Stomach smooth muscle (tissue), 2 donors: ENCODE measurements around the gene HINT2.

Experiments
- H3K27ac ChIP-seq: one replicate; pipeline ENCODE4 v1.7.0; 2013; ENCODE audit warnings: mild to moderate bottlenecking, low read length, inconsistent platforms
- H3K27me3 ChIP-seq, 2 donors: one replicate each; pipeline ENCODE4 v1.7.0; 2013; ENCODE audit warnings: low read length in 2 of 2; ENCODE audit not compliant: insufficient read depth in 2 of 2, control insufficient read depth in 1 of 2
- H3K36me3 ChIP-seq, 2 donors: one replicate each; pipeline ENCODE4 v1.7.0; 2013; ENCODE audit warnings: low read length in 2 of 2; ENCODE audit not compliant: control insufficient read depth in 2 of 2, insufficient read depth in 2 of 2
- H3K4me1 ChIP-seq: one replicate; pipeline ENCODE4 v1.7.0; 2013; ENCODE audit warnings: low read length; ENCODE audit not compliant: control insufficient read depth, insufficient read depth
- H3K4me3 ChIP-seq, 2 donors: one replicate each; pipeline ENCODE4 v1.7.0; 2013; ENCODE audit warnings: low read length in 2 of 2
- H3K9ac ChIP-seq, 2 donors: one replicate each; pipeline ENCODE4 v1.7.0; 2013; ENCODE audit warnings: low read length in 2 of 2, mild to moderate bottlenecking in 1 of 2
- H3K9me3 ChIP-seq, 2 donors: one replicate each; pipeline ENCODE4 v1.7.0; 2013; ENCODE audit warnings: low read length in 2 of 2; ENCODE audit not compliant: control insufficient read depth in 2 of 2
- donor health status: healthy.
- donor health status: Pancreatic carcinoma.

HINT2 gene

DNA sequence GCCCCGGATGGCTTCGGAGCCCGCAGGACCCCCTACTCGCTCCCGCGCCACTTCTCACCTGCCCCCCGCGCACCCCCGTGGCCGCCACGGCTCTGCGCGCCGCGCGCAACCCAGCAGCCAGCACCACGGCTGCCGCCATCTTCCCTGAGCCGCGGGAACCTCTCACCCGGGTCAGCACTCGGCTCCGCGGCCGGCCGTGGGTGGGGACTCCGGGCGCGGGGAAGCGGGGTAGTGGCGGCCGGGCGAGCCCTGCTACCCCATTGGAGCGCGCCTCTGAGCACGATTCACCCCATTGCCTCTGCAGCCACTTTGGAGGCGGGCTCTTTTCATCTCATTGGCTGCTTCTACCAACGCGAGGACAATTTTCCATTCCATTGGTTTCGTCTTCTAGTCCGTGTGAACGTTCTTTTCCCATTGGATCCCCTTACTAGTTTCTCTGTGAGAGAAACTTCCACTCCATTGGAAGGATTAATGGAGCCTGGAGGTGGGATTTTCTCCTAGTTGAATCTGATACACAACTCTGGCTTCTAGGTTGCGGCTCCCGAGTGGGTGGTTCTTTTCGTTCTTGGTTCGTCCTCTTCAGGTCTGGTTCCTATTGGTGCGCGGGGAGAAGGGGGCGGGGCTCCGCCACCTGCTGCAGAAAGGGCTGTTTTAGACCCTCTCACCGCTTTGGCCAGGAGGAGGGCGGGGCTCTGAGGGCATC lies at the start of gene HINT2:
Gene HINT2, minus strand, starts transcription at position 202 of the 703 bp plus-strand sequence. Its CDS starts 63 bp downstream, at position 139.
- peak within 1 kb of the TSS; percentile 81 to 85 for H3K4me3 ChIP-seq
- H3K9ac ChIP-seq, result peak within 1 kb of the TSS; percentile 76 to 87
- peak within 1 kb of the TSS; percentile 93 for H3K27ac ChIP-seq
- no peaks in the 10 kb centered on the region for H3K9me3 ChIP-seq
- peaks cover 41% of the 10 kb centered on the region for H3K4me1 ChIP-seq
- H3K36me3 ChIP-seq, result peaks cover 0 to 2% of the 10 kb centered on the region in 2 donors
- H3K27me3 ChIP-seq, result no peaks in the 10 kb centered on the region

DNA sequence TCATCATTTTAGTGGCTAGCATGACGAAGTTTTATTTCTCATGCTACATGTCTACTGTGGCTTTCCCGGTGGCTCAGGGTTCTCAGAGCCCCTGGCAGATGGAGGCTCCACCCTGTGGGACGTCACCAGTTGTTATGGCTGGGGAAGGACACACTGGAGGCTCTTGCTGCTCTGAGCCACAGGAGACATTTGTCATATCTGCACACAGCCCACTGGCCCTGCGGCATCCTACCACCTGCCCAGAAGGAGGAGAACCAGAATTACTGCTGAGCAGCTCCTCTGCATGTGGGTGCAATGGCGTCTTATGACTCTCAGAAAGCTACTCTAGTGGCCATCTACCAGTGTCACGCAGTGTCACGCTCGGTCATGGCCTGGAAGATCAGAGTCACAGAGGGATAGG lies 48.7 kb upstream of the HINT2 start:
- no peak overlapping the region for H3K4me3 ChIP-seq
- H3K27ac ChIP-seq, result no peak overlapping the region

DNA sequence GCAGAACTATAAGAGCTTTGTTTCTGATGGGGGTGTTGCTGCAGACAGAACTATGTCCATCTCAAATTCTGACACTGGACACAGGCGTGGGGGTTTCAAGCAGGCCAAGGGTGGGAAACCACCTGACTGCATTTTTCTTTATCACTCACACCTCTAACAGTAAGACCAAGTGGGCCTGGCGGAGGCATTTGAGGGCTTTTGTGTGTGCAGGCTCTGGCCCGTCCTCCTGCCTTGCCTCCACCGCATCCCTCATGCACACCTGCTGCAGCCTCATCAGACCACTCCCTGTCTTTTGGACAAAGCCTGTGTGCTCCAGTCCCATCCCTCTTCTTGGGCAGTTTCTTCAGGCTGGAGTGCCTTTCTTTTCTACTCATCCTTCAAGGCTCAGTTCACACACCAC lies 47.5 kb upstream of the HINT2 start:
- Histone ChIP-seq H3K4me1 (peaks cover 4% of the 10 kb centered on the region), H3K27ac (no peak overlapping the region), H3K9ac (no peak overlapping the region), H3K27me3 (peaks cover 0 to 5% of the 10 kb centered on the region in 2 donors), H3K9me3 (no peaks in the 10 kb centered on the region), H3K36me3 (no peaks in the 10 kb centered on the region), H3K4me3 (no peak overlapping the region)

More for the DNA sequence above, 48.7 kb upstream of the HINT2 start:
- Histone ChIP-seq H3K9ac (no peak overlapping the region), H3K4me1 (peaks cover 4% of the 10 kb centered on the region), H3K36me3 (no peaks in the 10 kb centered on the region), H3K9me3 (no peaks in the 10 kb centered on the region), H3K27me3 (peaks cover 2 to 8% of the 10 kb centered on the region in 2 donors)

DNA sequence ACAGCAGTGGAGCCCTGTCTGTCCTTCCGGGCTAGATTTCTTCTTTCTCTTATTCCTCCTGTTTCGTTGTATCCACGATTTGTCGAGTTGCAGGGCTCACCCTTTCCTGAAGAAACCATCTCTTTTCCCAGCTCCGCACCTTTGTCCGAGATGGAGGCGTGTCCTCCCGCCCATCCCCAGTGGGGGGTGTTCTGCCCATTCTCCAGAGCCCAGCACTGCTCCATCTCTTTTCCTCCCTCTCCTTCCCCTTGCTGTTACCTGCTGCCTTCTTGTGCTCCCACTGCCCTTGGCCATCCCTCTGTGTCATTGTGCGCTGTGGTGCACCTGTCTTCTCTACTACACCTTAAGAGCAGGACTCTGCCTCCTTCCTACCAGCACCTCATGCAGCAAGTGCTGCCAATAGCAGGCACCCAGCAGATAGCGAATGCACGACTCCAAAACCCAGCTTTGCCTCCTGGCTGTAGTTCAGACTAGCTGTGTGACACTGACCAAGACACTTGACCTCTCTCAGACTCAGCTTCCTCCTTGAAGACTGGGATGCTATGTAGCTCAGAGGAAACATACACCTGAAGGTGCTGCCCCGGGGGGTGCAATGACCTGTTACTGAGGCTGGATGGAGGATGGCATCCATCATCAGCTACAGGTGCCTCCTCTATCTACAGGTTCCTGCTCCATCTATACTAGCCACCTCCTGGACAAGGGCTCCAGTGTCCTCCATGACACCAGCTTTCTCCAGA lies 46.5 kb upstream of the HINT2 start:
- H3K9me3 ChIP-seq, result no peaks in the 10 kb centered on the region
- H3K4me1 ChIP-seq, result peaks cover 4% of the 10 kb centered on the region
- no peaks in the 10 kb centered on the region for H3K36me3 ChIP-seq
- no peak overlapping the region for H3K4me3 ChIP-seq
- no peak overlapping the region for H3K27ac ChIP-seq
- H3K9ac ChIP-seq, result no peak overlapping the region
- peaks cover 0 to 5% of the 10 kb centered on the region in 2 donors for H3K27me3 ChIP-seq

DNA sequence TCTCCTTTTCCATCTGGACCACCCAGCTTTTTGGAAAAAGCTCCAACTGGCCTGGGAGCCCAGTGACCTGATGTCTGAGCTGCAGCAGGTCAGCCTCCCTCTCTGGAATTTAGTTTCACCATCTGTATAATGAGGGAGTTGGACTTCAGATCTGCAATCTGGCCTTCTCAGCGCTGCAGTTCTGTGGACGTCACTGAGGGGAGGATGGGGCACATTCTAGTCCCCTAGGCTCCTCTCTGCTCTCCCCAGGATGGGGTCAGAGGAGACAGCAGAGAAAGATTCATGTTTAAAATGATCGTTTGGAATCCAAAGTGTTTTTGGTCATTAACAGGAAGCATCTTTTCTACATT lies 45.1 kb upstream of the HINT2 start:
- Histone ChIP-seq H3K36me3 (no peaks in the 10 kb centered on the region), H3K9me3 (no peaks in the 10 kb centered on the region), H3K27ac (no peak overlapping the region), H3K4me1 (peaks cover 4% of the 10 kb centered on the region), H3K27me3 (peaks cover 0 to 5% of the 10 kb centered on the region in 2 donors), H3K9ac (no peak overlapping the region), H3K4me3 (no peak overlapping the region)

DNA sequence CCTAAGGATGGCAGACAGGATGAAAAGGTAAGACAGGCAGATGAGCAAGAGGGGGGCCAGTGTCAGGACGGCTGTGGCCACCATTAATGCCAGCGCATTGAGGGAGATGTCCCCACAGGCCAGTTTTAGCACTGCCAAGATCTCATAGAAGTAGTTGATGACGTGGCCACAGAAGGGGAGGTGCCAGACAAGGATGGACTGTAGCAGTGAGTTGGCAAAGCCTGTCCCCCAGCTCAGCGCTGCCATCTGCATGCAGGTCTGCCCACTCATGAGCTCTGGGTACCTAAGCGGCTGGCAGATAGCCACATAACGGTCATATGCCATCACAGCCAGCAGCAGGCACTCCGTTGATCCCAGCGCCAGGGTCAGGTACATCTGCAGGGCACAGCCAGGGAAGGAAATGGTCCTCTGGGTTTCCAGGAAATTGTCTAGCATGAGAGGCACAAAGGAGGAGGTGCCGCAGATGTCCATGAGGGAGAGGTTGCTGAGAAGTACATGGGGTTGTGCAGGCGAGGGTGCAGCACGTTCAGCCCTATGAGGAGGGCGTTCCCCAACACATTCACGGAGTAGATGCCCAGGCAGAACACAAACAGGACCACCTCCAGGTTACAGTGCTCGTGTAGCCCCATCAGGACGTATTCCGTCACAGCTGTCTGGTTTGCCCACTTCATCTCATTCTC lies 44.6 kb upstream of the HINT2 start:
- no peaks in the 10 kb centered on the region for H3K9me3 ChIP-seq
- peaks cover 0 to 5% of the 10 kb centered on the region in 2 donors for H3K27me3 ChIP-seq
- no peak overlapping the region for H3K9ac ChIP-seq
- peak overlapping the region; percentile 11 for H3K27ac ChIP-seq
- no peak overlapping the region for H3K4me3 ChIP-seq
- H3K36me3 ChIP-seq, result peaks cover 0 to 5% of the 10 kb centered on the region in 2 donors
- H3K4me1 ChIP-seq, result peaks cover 4% of the 10 kb centered on the region

DNA sequence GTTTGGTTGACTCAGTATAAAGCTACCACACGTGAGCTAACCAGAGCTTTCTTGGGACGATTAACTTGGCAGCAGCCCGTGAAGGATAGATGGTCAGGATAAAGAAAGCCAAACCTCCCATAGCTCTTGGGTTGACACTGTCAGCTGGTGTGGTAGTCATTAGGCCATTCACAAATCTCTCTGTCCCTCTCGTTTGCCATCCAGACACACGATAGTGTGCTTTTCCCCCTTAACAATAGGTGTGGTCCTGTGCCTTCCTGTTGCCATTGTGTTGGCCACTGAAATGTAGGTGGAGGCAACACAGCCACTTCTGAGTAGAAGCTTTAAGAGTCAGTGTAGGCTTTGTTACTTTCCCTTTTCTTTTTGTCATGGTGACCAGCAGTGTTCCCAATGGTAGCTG lies 43.6 kb upstream of the HINT2 start:
- no peak overlapping the region for H3K27ac ChIP-seq
- peaks cover 4% of the 10 kb centered on the region for H3K4me1 ChIP-seq
- peaks cover 5 to 6% of the 10 kb centered on the region in 2 donors for H3K36me3 ChIP-seq
- H3K27me3 ChIP-seq, result peaks cover 0 to 3% of the 10 kb centered on the region in 2 donors
- no peak overlapping the region for H3K4me3 ChIP-seq
- H3K9ac ChIP-seq, result no peak overlapping the region
- no peaks in the 10 kb centered on the region for H3K9me3 ChIP-seq

DNA sequence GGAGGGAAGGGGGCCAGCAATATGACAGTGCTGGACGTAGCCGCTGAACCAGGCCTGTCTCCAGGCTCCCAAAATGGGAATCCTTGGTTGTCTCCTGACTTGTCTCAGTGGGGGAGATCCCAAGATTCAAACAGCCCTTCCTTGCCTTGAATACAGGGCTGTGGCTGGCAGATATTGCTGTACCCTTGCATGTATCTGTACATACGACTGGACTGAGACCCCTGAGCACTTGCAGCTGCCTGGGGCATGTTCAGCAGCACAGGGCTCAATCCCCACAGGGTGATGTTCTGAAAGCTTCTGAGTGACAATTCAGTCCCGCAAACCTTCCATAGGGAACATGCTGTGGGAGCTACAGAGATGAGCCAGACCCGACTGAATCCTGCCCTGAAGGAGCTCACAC lies 42.0 kb upstream of the HINT2 start:
- peaks cover 13 to 14% of the 10 kb centered on the region in 2 donors for H3K36me3 ChIP-seq

DNA sequence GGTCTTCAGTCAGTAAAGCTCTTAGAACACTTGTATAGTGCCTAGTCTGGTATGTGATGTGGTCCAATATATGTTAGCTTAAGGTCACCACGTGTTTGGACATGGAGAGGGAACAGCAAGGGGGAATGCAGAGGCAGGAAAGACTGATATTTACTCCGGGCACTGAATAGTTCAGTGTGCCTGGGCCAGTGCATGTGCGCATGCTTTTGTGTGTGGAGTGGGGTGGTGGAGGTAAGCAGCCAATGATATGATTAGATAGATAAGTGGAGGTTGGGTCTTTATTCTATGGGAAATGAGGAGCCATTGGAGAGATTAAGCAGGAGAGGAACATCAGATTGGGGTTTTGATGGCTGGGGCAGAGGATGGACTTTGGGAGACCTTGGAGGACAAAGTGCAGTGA lies 41.4 kb upstream of the HINT2 start:
- H3K27me3 ChIP-seq, result no peaks in the 10 kb centered on the region
- H3K9me3 ChIP-seq, result no peaks in the 10 kb centered on the region
- H3K4me1 ChIP-seq, result peaks cover 4% of the 10 kb centered on the region
- H3K27ac ChIP-seq, result no peak overlapping the region
- H3K9ac ChIP-seq, result no peak overlapping the region
- H3K4me3 ChIP-seq, result no peak overlapping the region
- peaks cover 13 to 14% of the 10 kb centered on the region in 2 donors for H3K36me3 ChIP-seq

More for the DNA sequence above, 42.0 kb upstream of the HINT2 start:
- no peak overlapping the region for H3K27ac ChIP-seq
- no peak overlapping the region for H3K9ac ChIP-seq
- H3K4me3 ChIP-seq, result no peak overlapping the region
- H3K4me1 ChIP-seq, result peaks cover 4% of the 10 kb centered on the region
- no peaks in the 10 kb centered on the region for H3K9me3 ChIP-seq
- H3K27me3 ChIP-seq, result no peaks in the 10 kb centered on the region

DNA sequence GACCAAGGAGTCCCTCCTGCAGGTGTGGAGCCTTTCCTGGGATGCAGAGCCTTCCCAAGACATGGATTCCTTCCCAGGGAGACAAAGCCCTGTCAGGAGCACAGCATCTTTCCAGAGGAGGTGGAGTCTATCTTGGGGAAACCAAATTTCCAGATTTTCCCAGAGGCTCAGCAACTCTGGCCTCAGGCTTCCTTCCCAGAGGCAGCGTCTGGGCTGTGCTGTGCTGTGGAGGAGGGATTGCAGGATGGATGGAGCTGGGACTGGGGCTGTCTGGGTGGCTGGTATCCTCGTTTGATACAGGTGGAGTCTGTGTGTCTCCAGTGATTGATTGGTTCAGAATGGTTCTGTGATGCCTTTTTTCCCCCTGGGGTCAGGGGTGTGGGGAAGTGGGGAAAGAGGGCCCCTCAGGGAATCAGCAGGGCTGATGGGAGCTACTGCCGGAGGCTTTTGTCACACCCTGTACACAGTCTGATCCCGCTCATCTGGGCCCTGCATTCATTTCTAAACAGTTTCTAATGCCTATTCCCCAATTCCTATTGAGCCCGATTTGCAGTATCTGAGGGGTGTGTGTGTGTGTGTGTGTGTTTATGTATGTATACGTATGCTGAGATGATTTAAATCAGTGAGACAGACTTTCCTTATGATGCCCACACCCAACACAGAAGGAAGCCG lies 39.4 kb upstream of the HINT2 start:
- Histone ChIP-seq H3K4me1 (no peaks in the 10 kb centered on the region), H3K36me3 (peaks cover 13 to 14% of the 10 kb centered on the region in 2 donors), H3K9me3 (no peaks in the 10 kb centered on the region), H3K9ac (no peak overlapping the region), H3K4me3 (no peak overlapping the region), H3K27ac (no peak overlapping the region), H3K27me3 (no peaks in the 10 kb centered on the region)
